Neutrophil (primary cell): Measurements from ENCODE around the gene SCCPDH.
A peak's percentile ranks its signal among the peaks of the same experiment; 100 is the strongest.
"Not testable (repeated sequence)": the region's sequence is repeated elsewhere in the genome, so short reads cannot be mapped to it uniquely, and the experiment has no call there.

Source experiments
- H3K27ac ChIP-seq: fragments of 200-600 bp; sonication (generic); 2 replicates; pipeline ENCODE4 v1.5.1; 2016; ENCODE audit warnings: mild to moderate bottlenecking, moderate library complexity
- H3K27me3 ChIP-seq: fragments of 200-600 bp; sonication (generic); 2 replicates; pipeline ENCODE4 v1.6.0; 2016; ENCODE audit warnings: mild to moderate bottlenecking
- H3K36me3 ChIP-seq: fragments of 200-600 bp; sonication (generic); 2 replicates; pipeline ENCODE4 v1.5.1; 2017
- H3K4me1 ChIP-seq, 2 experiments: fragments of 200-600 bp in 1 of 2; sonication (generic) in 1 of 2; 1 replicate in 1 of 2; 2 replicates in 1 of 2; pipeline versions ENCODE4 v1.5.1 to v1.6.1; 2013 to 2016; ENCODE audit warnings: low read depth in 1 of 2, low read length in 1 of 2, mild to moderate bottlenecking in 1 of 2, moderate library complexity in 1 of 2; ENCODE audit not compliant: control insufficient read depth in 1 of 2, insufficient read depth in 1 of 2
- H3K4me3 ChIP-seq, 2 experiments: fragments of 200-600 bp in 1 of 2; sonication (generic) in 1 of 2; 1 replicate in 1 of 2; 2 replicates in 1 of 2; pipeline ENCODE4 v1.5.1; 2013 to 2016; ENCODE audit warnings: low read depth in 1 of 2, low read length in 1 of 2, mild to moderate bottlenecking in 1 of 2, moderate library complexity in 1 of 2
- H3K9me3 ChIP-seq: fragments of 200-600 bp; sonication (generic); 2 replicates; pipeline ENCODE4 v1.5.1; 2016
- TF ChIP-seq, protein P1 (sequence below): fragments of 200-600 bp; sonication (generic); IDR thresholded peaks from 2 replicates; pipeline ENCODE4 v1.5.1; 2016; ENCODE audit warnings: antibody characterized with exemption

The SCCPDH gene

DNA sequence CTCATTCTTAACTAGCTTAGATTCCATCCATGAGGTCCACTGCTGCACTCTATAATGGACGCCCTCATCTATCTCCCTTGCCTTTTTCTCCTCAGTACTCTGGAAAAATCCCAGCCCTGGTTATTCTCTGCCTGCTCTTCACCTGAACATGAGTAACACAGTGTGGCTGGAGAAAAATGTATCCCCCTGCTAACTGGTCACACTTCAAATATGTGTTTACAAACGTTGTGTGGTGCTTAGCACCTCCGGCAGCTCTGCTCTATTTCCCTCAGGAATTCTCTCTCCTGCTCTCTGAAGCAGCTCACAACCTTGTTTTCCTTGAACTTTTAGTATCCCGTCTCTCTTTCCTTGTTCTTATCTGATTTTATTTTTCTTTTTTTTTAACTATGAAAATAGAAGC, 4.1 kb downstream of the SCCPDH start:
- TF ChIP-seq, protein P1, sequence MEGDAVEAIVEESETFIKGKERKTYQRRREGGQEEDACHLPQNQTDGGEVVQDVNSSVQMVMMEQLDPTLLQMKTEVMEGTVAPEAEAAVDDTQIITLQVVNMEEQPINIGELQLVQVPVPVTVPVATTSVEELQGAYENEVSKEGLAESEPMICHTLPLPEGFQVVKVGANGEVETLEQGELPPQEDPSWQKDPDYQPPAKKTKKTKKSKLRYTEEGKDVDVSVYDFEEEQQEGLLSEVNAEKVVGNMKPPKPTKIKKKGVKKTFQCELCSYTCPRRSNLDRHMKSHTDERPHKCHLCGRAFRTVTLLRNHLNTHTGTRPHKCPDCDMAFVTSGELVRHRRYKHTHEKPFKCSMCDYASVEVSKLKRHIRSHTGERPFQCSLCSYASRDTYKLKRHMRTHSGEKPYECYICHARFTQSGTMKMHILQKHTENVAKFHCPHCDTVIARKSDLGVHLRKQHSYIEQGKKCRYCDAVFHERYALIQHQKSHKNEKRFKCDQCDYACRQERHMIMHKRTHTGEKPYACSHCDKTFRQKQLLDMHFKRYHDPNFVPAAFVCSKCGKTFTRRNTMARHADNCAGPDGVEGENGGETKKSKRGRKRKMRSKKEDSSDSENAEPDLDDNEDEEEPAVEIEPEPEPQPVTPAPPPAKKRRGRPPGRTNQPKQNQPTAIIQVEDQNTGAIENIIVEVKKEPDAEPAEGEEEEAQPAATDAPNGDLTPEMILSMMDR: no peak
- peaks cover 34 to 46% of the 10 kb centered on the region in 2 experiments for H3K4me1 ChIP-seq
- H3K36me3 ChIP-seq: no peaks in the 10 kb centered on the region
- H3K27ac ChIP-seq: no peak overlapping the region
- H3K27me3 ChIP-seq: no peaks in the 10 kb centered on the region
- H3K4me3 ChIP-seq: no peak overlapping the region
- no peaks in the 10 kb centered on the region for H3K9me3 ChIP-seq

DNA sequence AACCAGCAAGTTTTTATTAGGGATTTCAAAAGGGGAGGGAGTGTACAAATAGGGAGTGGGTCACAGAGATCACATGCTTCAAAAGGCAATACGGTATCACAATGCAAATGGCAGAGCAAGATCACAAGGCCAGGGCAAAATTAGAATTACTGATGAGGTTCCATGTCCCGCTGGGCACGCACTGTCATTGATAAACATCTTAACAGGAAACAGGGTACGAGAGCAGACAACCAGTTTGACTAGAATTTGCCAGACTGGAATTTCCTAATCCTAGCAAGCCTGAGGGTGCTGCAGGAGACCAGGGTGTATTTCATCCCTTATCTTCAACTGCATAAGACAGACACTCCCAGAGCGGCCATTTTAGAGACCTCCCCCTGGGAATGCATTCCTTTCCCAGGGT, 4.8 kb downstream of the SCCPDH start:
- H3K27me3 ChIP-seq, H3K36me3 ChIP-seq, H3K27ac ChIP-seq, H3K9me3 ChIP-seq, H3K4me3 ChIP-seq: not testable (repeated sequence)
- peaks cover 28 to 41% of the 10 kb centered on the region in 2 experiments for H3K4me1 ChIP-seq

DNA sequence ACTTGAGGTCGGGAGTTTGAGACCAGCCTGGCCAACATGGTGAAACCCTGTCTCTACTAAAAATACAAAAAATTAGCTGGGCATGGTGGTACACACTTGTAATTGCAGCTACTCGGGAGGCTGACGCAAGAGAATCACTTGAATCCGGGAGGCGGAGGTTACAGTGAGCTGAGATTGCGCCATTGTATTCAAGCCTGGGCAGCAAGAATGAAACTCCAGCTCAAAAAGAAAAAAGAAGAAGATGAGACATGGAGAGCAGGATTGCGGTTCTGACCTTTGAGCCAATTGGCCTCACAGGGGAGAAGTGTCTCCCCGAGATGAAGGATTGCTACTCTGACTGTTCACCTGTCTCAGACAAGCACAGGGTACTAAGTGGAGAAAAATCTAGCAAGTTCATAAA, 6.6 kb downstream of the SCCPDH start:
- no peak overlapping the region for H3K4me3 ChIP-seq
- peaks cover 4% of the 10 kb centered on the region for H3K36me3 ChIP-seq
- TF ChIP-seq, protein P1: no peak
- peak overlapping the region; percentile 63 for H3K27ac ChIP-seq
- peaks cover 16 to 27% of the 10 kb centered on the region in 2 experiments for H3K4me1 ChIP-seq
- no peaks in the 10 kb centered on the region for H3K9me3 ChIP-seq
- H3K27me3 ChIP-seq: no peaks in the 10 kb centered on the region

DNA sequence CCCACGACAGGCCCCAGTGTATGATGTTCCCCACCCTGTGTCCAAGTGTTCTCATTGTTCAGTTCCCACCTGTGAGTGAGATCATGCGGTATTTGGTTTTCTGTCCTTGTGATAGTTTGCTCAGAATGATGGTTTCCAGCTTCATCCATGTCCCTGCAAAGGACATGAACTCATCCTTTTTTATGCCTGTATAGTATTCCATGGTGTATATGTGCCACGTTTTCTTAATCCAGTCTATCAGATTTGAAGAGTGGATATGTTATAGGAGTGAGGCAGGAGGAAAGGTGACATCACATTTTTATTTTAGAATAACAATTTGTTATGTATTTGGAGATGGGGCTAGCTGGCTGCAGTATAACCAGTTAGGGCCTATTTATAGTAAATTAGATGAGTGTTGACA, 7.7 kb downstream of the SCCPDH start:
- not testable (repeated sequence) for H3K27ac ChIP-seq, H3K36me3 ChIP-seq, H3K9me3 ChIP-seq

DNA sequence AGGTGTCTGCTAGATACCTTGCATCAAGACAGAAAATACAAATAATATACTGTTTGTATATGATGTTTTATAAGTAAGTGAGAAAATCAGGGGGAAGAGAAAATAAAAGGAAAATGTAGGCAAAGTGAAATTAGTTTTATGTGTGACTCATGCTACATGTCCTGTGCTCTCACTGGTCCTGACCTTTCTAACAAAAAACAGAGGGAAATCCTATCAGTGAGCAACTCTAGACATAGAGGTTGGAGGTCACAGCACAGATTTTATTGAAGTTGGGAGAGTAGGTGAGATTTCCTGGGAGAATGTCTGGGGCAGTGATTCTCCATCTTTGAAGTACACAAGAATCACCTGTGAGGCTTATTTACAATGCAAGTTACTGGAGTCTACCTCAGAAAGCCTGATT, 9.5 kb downstream of the SCCPDH start:
- peaks cover 4% of the 10 kb centered on the region for H3K36me3 ChIP-seq
- no peaks in the 10 kb centered on the region for H3K9me3 ChIP-seq
- TF ChIP-seq, protein P1: no peak

More for the DNA sequence above, 7.7 kb downstream of the SCCPDH start:
- H3K4me3 ChIP-seq, H3K27me3 ChIP-seq: not testable (repeated sequence)
- H3K4me1 ChIP-seq: peaks cover 9 to 21% of the 10 kb centered on the region in 2 experiments

DNA sequence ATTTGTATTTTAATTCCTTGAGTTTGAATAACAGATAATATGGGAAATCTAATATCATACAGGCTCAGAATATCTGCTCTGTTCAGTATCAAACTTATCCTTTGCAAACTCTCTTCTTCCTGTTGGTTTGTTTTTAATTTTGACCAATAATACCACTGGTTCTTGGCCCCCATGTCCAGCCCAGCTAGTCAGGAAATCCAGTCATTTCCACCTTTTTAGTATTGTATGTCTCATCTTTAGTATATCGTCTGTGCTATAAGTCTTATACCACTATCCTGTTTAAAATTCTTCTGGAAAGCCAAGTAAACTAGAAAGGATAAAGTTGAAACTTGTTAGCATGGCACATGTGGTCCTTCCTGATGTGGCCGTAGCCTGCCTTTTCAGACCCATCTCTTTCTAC, 10.7 kb downstream of the SCCPDH start:
- Histone ChIP-seq H3K4me1 (peaks cover 12 to 24% of the 10 kb centered on the region in 2 experiments), H3K36me3 (peaks cover 4% of the 10 kb centered on the region), H3K27me3 (no peaks in the 10 kb centered on the region), H3K9me3 (no peaks in the 10 kb centered on the region), H3K4me3 (no peak overlapping the region), H3K27ac (no peak overlapping the region)
- TF ChIP-seq, protein P1: no peak

More for the DNA sequence above, 9.5 kb downstream of the SCCPDH start:
- H3K27me3 ChIP-seq: no peaks in the 10 kb centered on the region
- peaks cover 12 to 24% of the 10 kb centered on the region in 2 experiments for H3K4me1 ChIP-seq
- H3K4me3 ChIP-seq: no peak overlapping the region
- H3K27ac ChIP-seq: no peak overlapping the region

DNA sequence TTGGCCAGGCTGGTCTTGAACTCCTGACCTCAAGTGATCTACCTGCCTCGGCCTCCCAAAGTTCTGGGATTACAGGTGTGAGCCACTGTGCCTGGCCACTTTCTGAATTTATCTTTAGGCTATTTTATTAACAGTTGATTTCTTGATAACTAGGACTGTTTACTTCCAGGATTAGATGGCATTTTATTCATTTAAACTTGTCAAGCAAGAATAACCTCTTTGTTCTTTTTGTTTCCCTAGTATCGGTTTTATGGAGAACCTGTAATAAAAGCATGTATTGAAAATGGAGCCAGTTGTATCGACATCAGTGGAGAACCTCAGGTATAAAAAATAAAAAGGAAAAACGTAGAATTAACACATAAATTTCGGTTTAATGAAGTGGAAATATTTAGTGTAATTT, 11.5 kb downstream of the SCCPDH start:
- peaks cover 12 to 19% of the 10 kb centered on the region in 2 experiments for H3K4me1 ChIP-seq

More for the DNA sequence above, 11.5 kb downstream of the SCCPDH start:
- TF ChIP-seq, protein P1: no peak
- no peak overlapping the region for H3K27ac ChIP-seq
- H3K27me3 ChIP-seq: no peaks in the 10 kb centered on the region
- H3K4me3 ChIP-seq: no peak overlapping the region
- H3K36me3 ChIP-seq: peaks cover 10% of the 10 kb centered on the region
- H3K9me3 ChIP-seq: no peaks in the 10 kb centered on the region
